ENCODE data around the gene AKR7A3. TPM values are rescaled to one million over a fixed set of nuclear protein-coding genes. Genes with fewer than 3 reads are reported as not detected.
"Not testable (repeated sequence)": the region's sequence is repeated elsewhere in the genome, so short reads cannot be mapped to it uniquely, and the experiment has no call there.

AKR7A3 gene
- total RNA-seq, 1 experiment from 2014 or later: 0.92 TPM

- DNase-seq (ENCODE audit: low read depth): no peak
Observed at GRCh38 chr1:19289244-19289643, 674 bp upstream of the AKR7A3 start.

- DNase-seq (ENCODE audit: low read depth): no peak
Observed at GRCh38 chr1:19287436-19288185, 959 bp downstream of the AKR7A3 start.

- not testable (repeated sequence) for DNase-seq (ENCODE audit: low read depth)
Observed at GRCh38 chr1:19285807-19286206, 2.8 kb downstream of the AKR7A3 start.

GRCh38 chr1:19285366-19285765 is 3.2 kb downstream of the AKR7A3 start:
- not testable (repeated sequence) for DNase-seq (ENCODE audit: low read depth)

GRCh38 chr1:19284881-19285280 is 3.7 kb downstream of the AKR7A3 start:
- DNase-seq (ENCODE audit: low read depth): no peak

- no peak for DNase-seq (ENCODE audit: low read depth)
Observed at GRCh38 chr1:19283891-19284290, 4.7 kb downstream of the AKR7A3 start.

- no peak for DNase-seq (ENCODE audit: low read depth)
Observed at GRCh38 chr1:19274636-19275035, 13.9 kb downstream of the AKR7A3 start.

GRCh38 chr1:19273844-19274531 is 14.6 kb downstream of the AKR7A3 start:
- DNase-seq (ENCODE audit: low read depth): not testable (repeated sequence)

GRCh38 chr1:19273106-19273843 is 15.3 kb downstream of the AKR7A3 start:
- DNase-seq (ENCODE audit: low read depth): no peak

- no peak for DNase-seq (ENCODE audit: low read depth)
Observed at GRCh38 chr1:19272064-19272463, 16.5 kb downstream of the AKR7A3 start.

GRCh38 chr1:19270343-19270730 is 18.2 kb downstream of the AKR7A3 start:
- DNase-seq (ENCODE audit: low read depth): not testable (repeated sequence)

- not testable (repeated sequence) for DNase-seq (ENCODE audit: low read depth)
Observed at GRCh38 chr1:19269427-19270342, 18.9 kb downstream of the AKR7A3 start.

- no peak for DNase-seq (ENCODE audit: low read depth)
Observed at GRCh38 chr1:19268445-19268844, 20.1 kb downstream of the AKR7A3 start.

GRCh38 chr1:19262744-19263143 is 25.8 kb downstream of the AKR7A3 start:
- no peak for DNase-seq (ENCODE audit: low read depth)

- no peak for DNase-seq (ENCODE audit: low read depth)
Observed at GRCh38 chr1:19262047-19262446, 26.5 kb downstream of the AKR7A3 start.

- DNase-seq (ENCODE audit: low read depth): peak; percentile 98
Observed at GRCh38 chr1:19260211-19261138, 28.1 kb downstream of the AKR7A3 start.

- DNase-seq (ENCODE audit: low read depth): no peak
Observed at GRCh38 chr1:19258353-19258752, 30.2 kb downstream of the AKR7A3 start.

GRCh38 chr1:19257178-19257914 is 31.2 kb downstream of the AKR7A3 start:
- DNase-seq (ENCODE audit: low read depth): peak; percentile 3

- DNase-seq (ENCODE audit: low read depth): not testable (repeated sequence)
Observed at GRCh38 chr1:19256301-19256700, 32.3 kb downstream of the AKR7A3 start.
